Stimulated activated naive CD8-positive, alpha-beta T cell treated with anti-CD3 and anti-CD28 coated beads, Interleukin-15, amount 100 ng/mL, for 72 hours (primary cell): ENCODE data around the gene PNPLA6.
"Not testable (repeated sequence)": the region's sequence is repeated elsewhere in the genome, so short reads cannot be mapped to it uniquely, and the experiment has no call there.

ENCODE experiments used
- ATAC-seq: fragments of 150-1000 bp; cut with Tn5 transposase; 2 replicates; pipeline ENCODE4 v1.10.0; 2021; ENCODE audit warnings: mild to moderate bottlenecking, moderate library complexity
- DNase-seq, 2 donors: peaks; one replicate each; pipeline ENCODE4 v3.0.0; 2021 to 2022
- H3K27ac Mint-ChIP-seq, 2 donors: one replicate each; pipeline ENCODE4 v1.8.0; 2022; ENCODE audit warnings: mild to moderate bottlenecking in 2 of 2, mixed read lengths in 2 of 2, moderate library complexity in 2 of 2
- H3K27me3 Mint-ChIP-seq: one replicate; pipeline ENCODE4 v1.8.0; 2022; ENCODE audit warnings: mixed read lengths
- H3K4me1 Mint-ChIP-seq: one replicate; pipeline ENCODE4 v1.8.0; 2022; ENCODE audit warnings: mild to moderate bottlenecking, mixed read lengths
- H3K4me3 Mint-ChIP-seq, 2 donors: one replicate each; pipeline ENCODE4 v1.8.0; 2022; ENCODE audit warnings: mild to moderate bottlenecking in 2 of 2, mixed read lengths in 2 of 2, moderate library complexity in 1 of 2
- H3K9me3 Mint-ChIP-seq, 2 donors: one replicate each; pipeline ENCODE4 v1.8.0; 2022; ENCODE audit warnings: mixed read lengths in 2 of 2

Gene PNPLA6

GRCh38 chr19:7554565-7554964 is 19.0 kb downstream of the PNPLA6 start:
- H3K27me3 Mint-ChIP-seq = no peaks in the 10 kb centered on the region
- ATAC-seq = no peak
- DNase-seq = no peak
- H3K9me3 Mint-ChIP-seq = no peaks in the 10 kb centered on the region
- H3K27ac Mint-ChIP-seq = no peak overlapping the region
- H3K4me3 Mint-ChIP-seq = no peak overlapping the region
- peaks cover 23% of the 10 kb centered on the region for H3K4me1 Mint-ChIP-seq

- no peak overlapping the region for H3K4me3 Mint-ChIP-seq
- DNase-seq (no peak), ATAC-seq (no peak)
- no peak overlapping the region for H3K27ac Mint-ChIP-seq
- H3K9me3 Mint-ChIP-seq = peaks cover 0 to 2% of the 10 kb centered on the region in 2 donors
- peaks cover 19% of the 10 kb centered on the region for H3K4me1 Mint-ChIP-seq
- H3K27me3 Mint-ChIP-seq = no peaks in the 10 kb centered on the region
These were observed 19.7 kb downstream of the PNPLA6 start for GRCh38 chr19:7554990-7555864.

- DNase-seq (no peak), ATAC-seq (no peak)
- Mint-ChIP-seq H3K4me1 (peaks cover 12% of the 10 kb centered on the region), H3K27ac (peak overlapping the region in 1 of 2 donors; percentile 80), H3K9me3 (peaks cover 0 to 7% of the 10 kb centered on the region in 2 donors), H3K27me3 (no peaks in the 10 kb centered on the region), H3K4me3 (no peak overlapping the region)
These were observed 21.3 kb downstream of the PNPLA6 start for GRCh38 chr19:7556696-7557315.

GRCh38 chr19:7558667-7559066 is 23.1 kb downstream of the PNPLA6 start:
- H3K4me1 Mint-ChIP-seq = no peaks in the 10 kb centered on the region
- ATAC-seq (no peak), DNase-seq (no peak)
- H3K9me3 Mint-ChIP-seq = peaks cover 0 to 7% of the 10 kb centered on the region in 2 donors
- no peak overlapping the region for H3K27ac Mint-ChIP-seq
- H3K4me3 Mint-ChIP-seq = no peak overlapping the region
- H3K27me3 Mint-ChIP-seq = no peaks in the 10 kb centered on the region

- H3K9me3 Mint-ChIP-seq = peaks cover 0 to 7% of the 10 kb centered on the region in 2 donors
- no peak for DNase-seq
- no peaks in the 10 kb centered on the region for H3K4me1 Mint-ChIP-seq
- no peaks in the 10 kb centered on the region for H3K27me3 Mint-ChIP-seq
- H3K4me3 Mint-ChIP-seq = no peak overlapping the region
- no peak for ATAC-seq
- H3K27ac Mint-ChIP-seq = no peak overlapping the region
These were observed 23.6 kb downstream of the PNPLA6 start for GRCh38 chr19:7559102-7559501.

GRCh38 chr19:7560255-7560654 is 24.7 kb downstream of the PNPLA6 start:
- Mint-ChIP-seq H3K4me3 (no peak overlapping the region), H3K27me3 (no peaks in the 10 kb centered on the region), H3K4me1 (no peaks in the 10 kb centered on the region), H3K27ac (no peak overlapping the region), H3K9me3 (peaks cover 0 to 7% of the 10 kb centered on the region in 2 donors)
- ATAC-seq (no peak), DNase-seq (no peak)

GRCh38 chr19:7561325-7561724 is 25.8 kb downstream of the PNPLA6 start:
- ATAC-seq = peak; percentile 40
- H3K4me1 Mint-ChIP-seq = no peaks in the 10 kb centered on the region
- DNase-seq = no peak
- no peak overlapping the region for H3K4me3 Mint-ChIP-seq
- H3K27ac Mint-ChIP-seq = no peak overlapping the region
- peaks cover 0 to 7% of the 10 kb centered on the region in 2 donors for H3K9me3 Mint-ChIP-seq
- H3K27me3 Mint-ChIP-seq = no peaks in the 10 kb centered on the region

GRCh38 chr19:7562646-7563393 is 27.3 kb downstream of the PNPLA6 start:
- ATAC-seq (no peak), DNase-seq (no peak)
- H3K4me3 Mint-ChIP-seq = no peak overlapping the region
- no peaks in the 10 kb centered on the region for H3K27me3 Mint-ChIP-seq
- H3K9me3 Mint-ChIP-seq = peaks cover 0 to 7% of the 10 kb centered on the region in 2 donors
- H3K27ac Mint-ChIP-seq = peak overlapping the region in 1 of 2 donors; percentile 10
- no peaks in the 10 kb centered on the region for H3K4me1 Mint-ChIP-seq

GRCh38 chr19:7564866-7565265 is 29.3 kb downstream of the PNPLA6 start:
- no peak for ATAC-seq
- Mint-ChIP-seq H3K9me3 (peaks cover 0 to 7% of the 10 kb centered on the region in 2 donors), H3K27me3 (no peaks in the 10 kb centered on the region), H3K4me1 (no peaks in the 10 kb centered on the region), H3K4me3 (no peak overlapping the region), H3K27ac (peak overlapping the region in 1 of 2 donors; percentile 90)
- no peak for DNase-seq

GRCh38 chr19:7565332-7565731 is 29.8 kb downstream of the PNPLA6 start:
- no peak overlapping the region for H3K27ac Mint-ChIP-seq

GRCh38 chr19:7570761-7571160 is 35.2 kb downstream of the PNPLA6 start:
- Mint-ChIP-seq H3K4me3 (no peak overlapping the region), H3K27ac (no peak overlapping the region), H3K9me3 (no peaks in the 10 kb centered on the region), H3K4me1 (no peaks in the 10 kb centered on the region), H3K27me3 (no peaks in the 10 kb centered on the region)
- ATAC-seq = no peak
- no peak for DNase-seq

More at GRCh38 chr19:7565332-7565731, 29.8 kb downstream of the PNPLA6 start:
- no peak for ATAC-seq
- no peak for DNase-seq
- Mint-ChIP-seq H3K4me1 (no peaks in the 10 kb centered on the region), H3K9me3 (peaks cover 0 to 4% of the 10 kb centered on the region in 2 donors), H3K4me3 (no peak overlapping the region), H3K27me3 (no peaks in the 10 kb centered on the region)

- Mint-ChIP-seq H3K27ac (no peak overlapping the region), H3K9me3 (no peaks in the 10 kb centered on the region), H3K4me3 (no peak overlapping the region), H3K27me3 (peaks cover 15% of the 10 kb centered on the region), H3K4me1 (no peaks in the 10 kb centered on the region)
- ATAC-seq (no peak), DNase-seq (no peak)
These were observed 40.0 kb downstream of the PNPLA6 start for GRCh38 chr19:7575434-7576040.

- not testable (repeated sequence) for DNase-seq, H3K9me3 Mint-ChIP-seq, H3K4me3 Mint-ChIP-seq, H3K27ac Mint-ChIP-seq, ATAC-seq, H3K4me1 Mint-ChIP-seq
- H3K27me3 Mint-ChIP-seq = peaks cover 15% of the 10 kb centered on the region
These were observed 41.9 kb downstream of the PNPLA6 start for GRCh38 chr19:7577422-7577821.

- H3K27me3 Mint-ChIP-seq = peaks cover 15% of the 10 kb centered on the region
- H3K4me1 Mint-ChIP-seq = no peaks in the 10 kb centered on the region
- H3K4me3 Mint-ChIP-seq = no peak overlapping the region
- DNase-seq (no peak), ATAC-seq (no peak)
- no peaks in the 10 kb centered on the region for H3K9me3 Mint-ChIP-seq
- H3K27ac Mint-ChIP-seq = no peak overlapping the region
These were observed 42.6 kb downstream of the PNPLA6 start for GRCh38 chr19:7578127-7578526.

GRCh38 chr19:7579182-7579581 is 43.7 kb downstream of the PNPLA6 start:
- Mint-ChIP-seq H3K27ac (no peak overlapping the region), H3K9me3 (no peaks in the 10 kb centered on the region), H3K4me3 (no peak overlapping the region), H3K27me3 (peaks cover 15% of the 10 kb centered on the region), H3K4me1 (no peaks in the 10 kb centered on the region)
- DNase-seq (no peak), ATAC-seq (no peak)
